Hindlimb muscle (tissue), 1 donor: ENCODE measurements around the gene FGFR3. TPM values are rescaled to one million over a fixed set of nuclear protein-coding genes. Genes with fewer than 3 reads are reported as not detected.
"Not testable (repeated sequence)": the region's sequence is repeated elsewhere in the genome, so short reads cannot be mapped to it uniquely, and the experiment has no call there.

Experiments
- DNase-seq: peaks from one replicate; pipeline ENCODE4 v3.0.0-alpha.2; 2013
- polyA plus RNA-seq: library from polyadenylated mRNA; unstranded; fragments of 120-200 nt; gene quantifications from one replicate; pipeline ENCODE4 v1.2.1, GENCODE V29; 2013; ENCODE audit not compliant: insufficient read length

FGFR3 gene
- polyA plus RNA-seq, 1 donor = 1.8 TPM

- DNase-seq = no peak
Observed at GRCh38 chr4:1821679-1822567, 28.8 kb downstream of the FGFR3 start.

- DNase-seq = no peak
Observed at GRCh38 chr4:1822568-1823544, 29.8 kb downstream of the FGFR3 start.

GRCh38 chr4:1823545-1823932 lies 30.4 kb downstream of the FGFR3 start:
- no peak for DNase-seq

- no peak for DNase-seq
Observed at GRCh38 chr4:1824746-1825145, 31.7 kb downstream of the FGFR3 start.

GRCh38 chr4:1825326-1825725 lies 32.2 kb downstream of the FGFR3 start:
- no peak for DNase-seq

GRCh38 chr4:1826531-1827350 lies 33.6 kb downstream of the FGFR3 start:
- DNase-seq = no peak

GRCh38 chr4:1830234-1830633 lies 37.1 kb downstream of the FGFR3 start:
- DNase-seq = no peak

GRCh38 chr4:1830642-1831228 lies 37.6 kb downstream of the FGFR3 start:
- no peak for DNase-seq

- DNase-seq = no peak
Observed at GRCh38 chr4:1831331-1831730, 38.2 kb downstream of the FGFR3 start.

GRCh38 chr4:1832690-1833089 lies 39.6 kb downstream of the FGFR3 start:
- DNase-seq = no peak

- DNase-seq = no peak
Observed at GRCh38 chr4:1833307-1834046, 40.4 kb downstream of the FGFR3 start.

GRCh38 chr4:1834047-1834775 lies 41.1 kb downstream of the FGFR3 start:
- DNase-seq = no peak

- DNase-seq = not testable (repeated sequence)
Observed at GRCh38 chr4:1835836-1836235, 42.7 kb downstream of the FGFR3 start.

- no peak for DNase-seq
Observed at GRCh38 chr4:1836650-1837049, 43.6 kb downstream of the FGFR3 start.

GRCh38 chr4:1837069-1837468 lies 44.0 kb downstream of the FGFR3 start:
- no peak for DNase-seq

- DNase-seq = no peak
Observed at GRCh38 chr4:1839282-1839681, 46.2 kb downstream of the FGFR3 start.

GRCh38 chr4:1841201-1841886 lies 48.3 kb downstream of the FGFR3 start:
- no peak for DNase-seq

- DNase-seq = no peak
Observed at GRCh38 chr4:1841887-1842210, 48.8 kb downstream of the FGFR3 start.

GRCh38 chr4:1842339-1842895 lies 49.3 kb downstream of the FGFR3 start:
- DNase-seq = no peak

GRCh38 chr4:1842993-1843448 lies 49.9 kb downstream of the FGFR3 start:
- no peak for DNase-seq
